DMS153 (cell line): ENCODE measurements around the gene SMPD1.
"Not testable (repeated sequence)": the region's sequence is repeated elsewhere in the genome, so short reads cannot be mapped to it uniquely, and the experiment has no call there.

Experiments used
- DNase-seq: peaks from one replicate; lab custom pipeline; 2025; lab: John Stamatoyannopoulos, UW

Gene SMPD1

DNA sequence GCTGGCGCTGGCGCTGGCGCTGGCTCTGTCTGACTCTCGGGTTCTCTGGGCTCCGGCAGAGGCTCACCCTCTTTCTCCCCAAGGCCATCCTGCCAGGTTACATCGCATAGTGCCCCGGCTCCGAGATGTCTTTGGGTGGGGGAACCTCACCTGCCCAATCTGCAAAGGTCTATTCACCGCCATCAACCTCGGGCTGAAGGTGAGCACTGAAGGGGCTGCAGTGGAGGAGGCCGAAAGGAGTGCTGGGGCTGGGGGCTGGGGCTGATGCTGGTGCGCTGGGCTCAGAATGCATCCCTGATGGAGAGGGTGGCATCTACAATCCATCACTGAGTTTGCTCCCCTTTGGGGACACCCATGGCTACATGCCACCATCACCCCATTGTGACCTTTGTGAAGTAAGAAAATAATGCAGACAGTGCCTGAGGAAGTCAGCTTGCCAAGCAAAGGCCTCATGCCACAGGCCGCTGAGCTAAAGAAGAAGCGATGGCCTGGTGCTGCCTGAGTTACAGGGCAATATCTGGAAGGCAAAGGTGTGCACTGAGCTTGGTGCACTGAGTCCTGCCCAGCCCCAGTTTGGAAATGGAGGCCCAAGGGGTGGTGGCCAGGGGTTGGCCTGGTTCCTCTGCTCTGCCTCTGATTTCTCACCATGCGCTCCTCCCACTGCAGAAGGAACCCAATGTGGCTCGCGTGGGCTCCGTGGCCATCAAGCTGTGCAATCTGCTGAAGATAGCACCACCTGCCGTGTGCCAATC lies 620 bp downstream of the SMPD1 start:
- DNase-seq = no peak

DNA sequence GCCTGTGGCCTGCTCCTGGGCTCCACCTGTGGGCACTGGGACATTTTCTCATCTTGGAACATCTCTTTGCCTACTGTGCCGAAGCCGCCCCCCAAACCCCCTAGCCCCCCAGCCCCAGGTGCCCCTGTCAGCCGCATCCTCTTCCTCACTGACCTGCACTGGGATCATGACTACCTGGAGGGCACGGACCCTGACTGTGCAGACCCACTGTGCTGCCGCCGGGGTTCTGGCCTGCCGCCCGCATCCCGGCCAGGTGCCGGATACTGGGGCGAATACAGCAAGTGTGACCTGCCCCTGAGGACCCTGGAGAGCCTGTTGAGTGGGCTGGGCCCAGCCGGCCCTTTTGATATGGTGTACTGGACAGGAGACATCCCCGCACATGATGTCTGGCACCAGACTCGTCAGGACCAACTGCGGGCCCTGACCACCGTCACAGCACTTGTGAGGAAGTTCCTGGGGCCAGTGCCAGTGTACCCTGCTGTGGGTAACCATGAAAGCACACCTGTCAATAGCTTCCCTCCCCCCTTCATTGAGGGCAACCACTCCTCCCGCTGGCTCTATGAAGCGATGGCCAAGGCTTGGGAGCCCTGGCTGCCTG lies 1.4 kb downstream of the SMPD1 start:
- no peak for DNase-seq

DNA sequence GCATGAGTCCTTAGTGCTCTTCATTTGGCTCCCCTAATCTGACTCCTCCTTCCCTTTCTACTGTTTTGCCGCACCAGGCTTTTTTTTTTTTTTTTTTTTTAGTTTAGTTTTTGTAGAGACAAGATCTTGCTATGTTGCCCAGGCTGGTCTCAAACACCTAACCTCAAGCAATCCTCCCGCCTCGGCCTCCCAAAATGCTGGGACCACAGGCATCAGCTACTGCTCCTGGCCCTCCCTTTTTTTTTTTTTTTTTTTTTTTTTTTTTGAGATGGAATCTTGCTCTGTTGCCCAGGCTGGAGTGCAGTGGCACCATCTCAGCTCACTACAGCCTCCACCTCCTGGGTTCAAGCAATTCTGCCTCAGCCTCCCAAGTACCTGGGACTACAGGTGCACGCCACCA lies 2.0 kb downstream of the SMPD1 start:
- not testable (repeated sequence) for DNase-seq

DNA sequence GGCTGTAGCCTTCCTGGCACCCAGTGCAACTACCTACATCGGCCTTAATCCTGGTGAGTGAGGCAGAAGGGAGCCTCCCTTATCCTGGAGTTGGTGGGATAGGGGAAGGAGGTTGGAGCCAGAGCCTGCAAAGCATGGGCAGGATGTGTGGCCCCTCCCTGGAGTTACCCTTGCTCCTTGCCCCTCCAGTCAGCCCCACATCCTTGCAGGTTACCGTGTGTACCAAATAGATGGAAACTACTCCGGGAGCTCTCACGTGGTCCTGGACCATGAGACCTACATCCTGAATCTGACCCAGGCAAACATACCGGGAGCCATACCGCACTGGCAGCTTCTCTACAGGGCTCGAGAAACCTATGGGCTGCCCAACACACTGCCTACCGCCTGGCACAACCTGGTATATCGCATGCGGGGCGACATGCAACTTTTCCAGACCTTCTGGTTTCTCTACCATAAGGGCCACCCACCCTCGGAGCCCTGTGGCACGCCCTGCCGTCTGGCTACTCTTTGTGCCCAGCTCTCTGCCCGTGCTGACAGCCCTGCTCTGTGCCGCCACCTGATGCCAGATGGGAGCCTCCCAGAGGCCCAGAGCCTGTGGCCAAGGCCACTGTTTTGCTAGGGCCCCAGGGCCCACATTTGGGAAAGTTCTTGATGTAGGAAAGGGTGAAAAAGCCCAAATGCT lies 3.9 kb downstream of the SMPD1 start:
- no peak for DNase-seq

DNA sequence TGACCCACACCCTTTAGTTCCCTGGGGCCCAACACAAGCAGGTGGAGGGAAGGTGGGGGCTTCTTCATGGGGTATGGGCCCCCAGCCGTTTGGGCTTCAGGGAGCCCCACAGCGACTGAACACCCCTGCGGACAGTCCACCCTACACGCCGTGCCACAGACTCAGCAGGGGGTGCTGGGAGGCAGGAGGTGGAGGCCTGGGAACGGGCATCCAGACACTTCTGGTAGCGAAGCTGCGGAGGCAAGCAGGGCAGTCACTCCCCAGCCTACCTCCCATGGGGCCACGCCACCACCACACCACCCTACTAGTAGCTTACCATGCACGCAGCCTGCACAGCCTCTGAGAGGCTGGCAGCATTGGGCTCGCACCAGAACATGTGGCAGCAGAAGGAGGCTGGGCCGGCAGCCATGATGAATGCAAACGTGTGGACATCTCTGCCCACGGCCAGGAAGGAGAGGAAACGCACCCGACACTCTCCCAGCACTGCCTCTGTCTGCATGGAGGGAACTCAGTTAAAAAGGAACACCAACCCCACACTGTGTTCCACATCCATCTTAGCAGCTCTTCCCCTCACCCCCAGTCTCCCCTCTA lies 5.3 kb downstream of the SMPD1 start:
- DNase-seq = no peak

DNA sequence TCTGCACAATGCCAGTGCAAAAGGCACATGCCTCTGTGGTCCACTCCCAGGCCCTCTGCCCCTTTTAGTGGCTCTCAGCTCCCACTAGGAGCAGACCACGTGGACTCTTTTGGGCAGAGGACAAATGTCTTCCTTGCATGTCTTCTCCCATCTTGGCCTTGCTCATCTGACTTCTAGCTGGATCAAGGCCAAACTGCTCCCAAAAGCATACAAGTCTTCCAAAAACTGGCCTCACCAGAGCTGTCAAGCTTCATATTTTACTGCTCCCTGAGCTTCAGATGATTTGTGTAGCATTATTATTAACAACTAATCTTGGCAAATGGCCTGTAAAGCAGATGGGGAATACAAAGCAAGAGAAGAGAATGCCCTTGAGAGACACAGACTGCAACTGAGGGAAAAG lies 6.9 kb downstream of the SMPD1 start:
- no peak for DNase-seq

DNA sequence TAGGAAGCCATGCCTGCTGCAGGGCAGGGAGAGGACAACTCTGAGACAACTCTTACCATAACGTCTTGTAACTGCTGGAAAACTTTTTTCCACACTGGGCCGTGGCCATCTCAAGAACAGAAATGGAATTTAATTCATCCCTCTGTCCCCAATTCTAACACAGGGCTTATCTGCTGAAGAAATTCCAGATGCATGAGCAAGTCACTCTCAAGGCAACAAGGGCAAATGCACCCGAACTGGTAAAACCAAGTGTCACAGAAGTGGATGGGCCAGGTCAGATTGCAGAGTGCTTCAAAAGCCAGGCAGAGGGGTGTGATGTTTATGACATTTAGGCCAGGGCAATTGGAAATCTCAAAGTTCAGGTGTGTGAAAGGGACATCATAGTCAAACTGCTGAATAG lies 7.4 kb downstream of the SMPD1 start:
- DNase-seq = no peak

DNA sequence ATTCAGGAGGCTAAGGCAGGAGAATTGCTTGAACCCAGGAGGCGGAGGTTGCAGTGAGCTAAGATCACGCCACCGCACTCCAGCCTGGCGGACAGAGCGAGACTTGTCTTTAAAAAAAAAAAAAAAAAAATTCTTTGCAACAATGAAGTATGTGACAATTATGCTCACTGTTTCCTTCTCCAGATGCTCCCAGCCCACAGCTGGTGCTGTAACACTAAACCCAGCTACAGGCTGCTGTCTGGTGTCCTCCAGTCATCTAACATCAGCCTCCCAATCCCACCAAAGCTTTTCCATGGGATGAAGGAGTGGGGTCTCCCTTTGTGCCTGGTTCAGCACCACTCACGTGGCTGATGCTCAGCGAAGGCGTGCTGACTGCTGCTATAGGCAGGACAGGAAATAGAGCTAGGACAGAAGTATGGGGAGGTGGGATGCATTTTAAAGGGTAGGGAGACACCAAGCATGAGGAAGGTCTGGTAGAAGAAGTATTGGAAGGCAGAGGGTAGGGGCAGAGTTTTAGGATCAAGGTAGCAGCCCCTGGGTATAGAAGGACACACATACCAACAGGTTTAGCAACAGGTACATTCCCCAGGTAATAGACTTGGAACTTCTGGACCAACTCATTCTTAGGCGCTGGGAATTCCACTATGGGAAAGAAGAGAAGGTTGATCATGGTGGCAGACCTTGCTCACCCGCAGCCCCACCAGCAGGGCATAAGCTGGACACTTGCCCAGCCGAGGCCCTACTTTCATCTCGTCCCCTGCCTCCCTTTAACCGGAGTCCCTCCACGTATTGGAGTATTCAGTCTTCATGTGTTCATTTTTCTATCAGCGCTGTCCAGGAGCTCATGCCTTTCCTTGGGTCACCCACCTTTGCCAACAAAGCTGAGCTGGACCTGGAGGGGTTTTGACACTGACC lies 10.4 kb downstream of the SMPD1 start:
- no peak for DNase-seq

DNA sequence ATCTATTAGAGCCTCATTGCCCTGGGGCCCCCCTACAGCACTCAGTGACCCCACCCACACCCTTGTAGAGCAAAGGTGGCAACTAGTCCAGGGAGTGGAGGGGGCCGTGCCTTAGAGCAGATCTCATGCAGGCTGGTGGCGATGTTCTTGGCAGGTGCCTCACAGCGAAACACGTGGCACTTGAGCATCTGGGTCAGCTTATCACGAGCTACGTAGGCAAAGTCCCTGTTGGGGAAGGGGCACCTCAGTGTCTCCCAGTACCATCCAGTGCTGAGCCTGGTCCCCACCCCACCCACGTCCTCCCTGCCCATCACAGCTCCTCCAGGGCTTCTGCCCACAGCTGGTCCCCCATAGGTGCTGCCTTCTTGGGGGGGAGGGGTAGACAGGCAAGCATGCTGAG lies 11.2 kb downstream of the SMPD1 start:
- DNase-seq = no peak

DNA sequence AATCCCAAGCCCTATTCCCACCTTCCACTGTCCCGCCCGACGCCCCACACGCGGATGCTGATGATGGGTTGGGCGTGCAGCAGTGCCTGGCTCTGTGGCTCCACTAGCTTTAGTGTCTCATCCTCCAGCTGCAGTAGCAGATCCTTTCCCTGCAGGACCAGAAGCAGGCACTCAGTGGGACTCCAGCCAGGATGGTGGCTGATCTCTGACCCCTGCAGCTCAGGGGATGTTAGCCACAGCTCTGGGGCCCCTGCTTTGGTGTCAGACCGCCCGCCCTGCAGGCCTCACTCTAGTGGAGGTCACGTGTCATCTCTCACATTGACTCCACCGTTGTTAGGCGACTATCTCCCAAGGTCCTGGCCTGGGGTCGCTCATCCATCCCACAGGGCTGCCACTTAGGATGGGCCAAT lies 11.8 kb downstream of the SMPD1 start:
- no peak for DNase-seq

DNA sequence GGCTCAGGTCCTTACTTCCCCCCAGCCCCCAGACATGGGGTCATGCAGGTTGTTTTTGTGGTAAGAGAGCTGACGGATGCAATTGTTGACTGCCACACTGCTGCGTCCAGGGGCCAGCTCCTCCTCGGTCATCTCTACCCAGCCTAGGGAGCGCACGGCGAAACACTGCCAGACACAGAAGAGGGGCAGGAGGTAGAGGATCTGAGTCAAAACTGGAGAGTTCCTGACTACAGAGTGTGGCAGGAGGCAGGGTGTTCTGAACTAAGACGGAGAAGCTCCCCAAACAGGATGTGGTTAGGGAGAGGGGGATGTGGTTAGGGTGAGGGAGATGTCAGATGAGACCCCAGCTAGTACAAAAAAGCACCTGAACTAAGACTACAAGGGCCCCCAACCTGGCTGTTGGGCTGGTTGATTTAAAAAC lies 12.3 kb downstream of the SMPD1 start:
- no peak for DNase-seq

DNA sequence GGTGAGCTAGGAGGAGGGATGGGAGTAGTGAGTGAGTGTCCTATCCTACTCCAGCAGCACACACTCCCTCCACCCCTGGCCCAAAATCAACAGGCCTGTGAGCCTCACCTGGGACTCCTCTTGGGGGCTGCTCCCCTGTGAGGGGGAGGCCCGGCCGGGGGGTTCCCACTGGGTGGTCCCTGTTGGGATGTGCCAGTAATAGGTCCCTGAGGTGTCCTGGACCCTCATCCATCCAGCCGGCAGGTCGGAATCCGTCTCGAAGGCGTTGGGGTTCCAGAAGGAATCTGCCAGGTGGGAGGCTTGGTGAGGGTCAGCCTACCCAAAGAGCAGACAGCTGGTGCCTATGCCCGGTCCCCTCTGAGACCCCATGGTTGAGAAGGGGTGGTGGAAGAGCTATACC lies 13.3 kb downstream of the SMPD1 start:
- DNase-seq = no peak

DNA sequence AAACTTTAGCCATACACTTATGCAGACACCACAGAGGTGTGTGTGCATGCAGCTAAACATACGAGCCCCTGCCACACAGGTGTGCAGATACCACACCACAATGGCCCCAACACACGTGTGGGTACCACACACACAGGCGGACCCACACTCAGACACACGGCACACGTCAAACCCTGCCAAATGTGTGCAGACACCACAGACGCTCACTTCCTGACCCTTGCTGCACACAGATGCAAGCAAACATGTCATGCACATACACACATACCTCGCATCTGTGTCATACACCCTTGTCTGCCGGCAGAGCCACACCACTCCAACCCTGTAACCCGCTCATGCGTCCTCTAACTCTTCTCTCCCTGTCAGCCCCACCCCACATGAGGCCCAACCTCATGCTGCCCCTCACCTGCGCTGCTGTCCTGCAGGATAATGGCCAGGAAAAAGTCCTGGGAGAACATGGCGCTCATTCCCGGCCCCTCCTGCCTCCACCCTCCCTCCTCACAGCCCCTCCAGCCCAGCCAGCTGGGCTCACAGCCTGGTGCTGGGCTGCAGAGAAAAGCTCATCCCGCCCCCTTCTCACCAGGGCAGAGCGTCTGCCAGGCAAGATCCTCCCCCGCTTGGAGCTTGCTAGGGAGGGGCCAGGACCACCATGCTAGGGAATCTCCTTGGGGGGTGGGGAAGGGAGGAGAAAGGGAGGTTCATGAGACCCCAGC lies 14.2 kb downstream of the SMPD1 start:
- no peak for DNase-seq

DNA sequence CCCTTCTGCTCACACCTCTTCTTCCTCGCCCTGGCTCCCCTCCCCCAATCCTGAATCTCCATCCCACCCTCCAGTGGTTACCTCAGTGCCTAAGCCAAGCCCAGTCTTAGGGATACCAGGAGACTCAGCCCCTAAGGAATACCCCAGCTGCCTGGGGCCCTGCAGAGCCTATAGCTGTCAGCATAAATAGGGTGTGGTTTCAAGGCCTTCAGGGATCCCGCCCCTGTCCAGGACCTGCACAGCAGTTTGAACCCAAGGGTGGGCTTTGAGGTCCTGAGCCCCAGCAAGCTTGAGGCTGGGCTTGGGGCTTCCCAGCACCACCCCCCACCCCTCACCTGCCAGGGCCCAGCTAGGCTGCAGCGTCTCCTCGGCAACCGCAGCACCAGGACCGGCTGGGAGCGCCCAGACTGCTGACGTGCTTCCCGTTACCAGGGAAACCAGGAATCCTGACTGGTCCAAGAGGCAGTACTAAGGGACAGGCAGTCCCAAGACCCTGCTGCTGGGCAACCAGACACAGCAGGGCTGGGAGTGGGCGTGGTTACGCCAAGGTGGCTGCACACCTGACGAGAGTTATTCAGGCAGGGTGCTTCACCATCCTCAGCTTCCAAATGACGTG lies 14.9 kb downstream of the SMPD1 start:
- no peak for DNase-seq

DNA sequence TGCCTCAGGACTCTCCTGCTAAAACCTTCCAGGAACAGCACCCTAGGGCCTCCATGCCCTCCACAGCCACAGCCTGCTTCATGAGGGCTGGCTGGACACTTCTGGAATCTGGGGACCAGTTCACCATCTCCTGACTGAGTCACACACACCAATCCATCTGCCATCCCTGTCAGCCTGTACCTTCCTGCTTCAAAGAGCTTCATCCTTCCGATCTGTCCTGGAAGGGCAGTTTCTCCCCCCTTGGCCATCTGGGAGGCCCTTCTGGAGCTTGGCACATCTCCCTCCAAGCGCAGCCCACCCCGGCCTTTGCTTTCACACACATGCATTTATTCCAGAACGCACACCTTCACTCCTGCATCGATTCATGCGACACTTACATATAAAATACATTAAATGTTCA lies 15.6 kb downstream of the SMPD1 start:
- DNase-seq = no peak

DNA sequence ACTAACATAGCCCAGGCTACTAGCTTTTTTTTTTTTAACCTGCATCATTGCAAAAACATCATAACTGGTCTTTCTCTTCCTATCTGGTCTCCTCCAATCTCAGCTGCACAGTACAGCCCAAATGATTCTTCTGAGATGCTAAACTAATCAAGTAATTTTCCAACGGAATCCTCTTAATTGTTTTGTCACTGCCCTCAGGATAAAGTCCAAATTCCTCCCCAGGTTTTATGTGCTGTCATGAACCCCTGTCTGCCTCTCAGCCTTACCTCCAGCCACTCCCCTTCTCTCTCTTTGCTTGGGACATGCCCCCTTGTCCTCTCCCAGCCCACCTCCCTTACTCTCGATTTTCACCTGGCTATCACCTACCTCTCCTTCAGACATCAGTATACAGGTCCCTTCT lies 16.1 kb downstream of the SMPD1 start:
- DNase-seq = no peak

DNA sequence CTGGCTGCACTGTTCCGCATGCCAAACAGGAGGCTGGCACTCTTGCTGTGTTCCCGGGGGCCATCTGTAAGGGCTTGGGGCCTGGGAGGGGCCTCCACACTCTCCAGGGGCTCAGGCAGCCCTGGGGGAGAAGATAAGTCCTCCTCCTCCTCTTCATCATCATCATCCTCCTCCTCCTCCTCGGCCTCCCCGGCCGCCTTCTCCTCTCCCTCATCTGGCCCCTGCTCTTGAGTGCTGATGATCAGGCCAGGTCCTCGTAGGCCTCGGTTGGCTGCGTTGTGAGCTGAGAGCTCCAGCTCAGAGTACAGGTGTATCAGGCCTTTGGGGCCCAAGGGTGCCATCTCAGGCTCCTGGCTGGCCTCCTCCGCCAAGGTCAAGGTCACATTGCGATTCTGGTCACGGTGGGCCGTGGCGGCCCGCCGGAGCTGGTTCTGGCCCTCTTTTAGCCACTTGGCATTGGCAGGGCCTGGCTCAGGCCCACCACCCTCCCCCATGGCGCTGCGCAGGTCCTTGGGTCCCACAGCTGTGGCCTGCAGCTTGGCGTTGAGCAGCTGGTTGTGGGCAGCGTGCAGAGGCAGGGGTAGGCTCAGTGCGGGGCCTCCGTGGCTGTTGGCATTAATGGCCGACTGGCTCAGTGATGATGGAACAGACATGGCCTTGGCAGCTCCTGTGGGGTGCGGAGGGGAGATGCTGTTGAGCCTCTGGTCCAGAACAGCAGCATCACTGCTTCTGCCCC lies 20.6 kb downstream of the SMPD1 start:
- DNase-seq = no peak

DNA sequence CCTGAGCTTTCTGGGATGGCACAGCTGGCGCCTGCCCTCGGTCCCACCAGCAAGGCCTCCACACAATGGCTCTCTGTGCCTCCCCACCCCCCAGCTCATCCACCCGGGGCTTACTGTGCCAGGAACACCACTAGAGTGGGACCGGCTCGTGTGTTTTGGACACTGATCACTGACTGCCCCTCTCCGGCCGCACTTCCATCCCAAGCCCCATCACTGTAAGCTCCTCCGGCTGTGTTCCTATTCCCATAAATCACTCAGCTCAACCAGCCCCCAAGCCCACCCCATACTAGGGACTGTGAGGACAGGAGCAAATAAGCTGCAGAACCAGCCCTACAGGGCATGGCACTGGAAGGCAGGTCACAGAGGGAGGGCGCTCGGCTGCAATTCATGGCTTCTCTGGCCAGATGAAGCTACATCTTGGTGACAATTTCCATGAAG lies 21.3 kb downstream of the SMPD1 start:
- no peak for DNase-seq

DNA sequence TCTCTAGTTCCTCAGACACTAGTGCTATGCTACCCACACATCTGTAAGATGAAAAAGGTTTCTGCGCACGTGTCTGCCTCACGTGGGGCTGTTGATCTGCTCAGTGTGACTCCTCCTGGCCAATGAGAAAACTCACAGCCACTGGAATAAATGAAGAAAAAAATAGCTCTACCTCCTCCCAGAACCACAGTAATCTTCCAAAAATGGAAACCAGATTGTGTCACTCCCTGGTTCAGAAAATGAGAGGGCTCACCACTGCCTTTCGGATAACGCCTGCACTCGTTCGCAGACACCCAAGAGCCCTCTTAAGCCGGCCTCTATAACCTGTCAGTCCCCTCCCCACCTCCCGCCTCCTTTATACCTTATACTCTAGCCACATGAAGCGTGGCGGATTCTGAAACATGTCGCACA lies 23.5 kb downstream of the SMPD1 start:
- no peak for DNase-seq

DNA sequence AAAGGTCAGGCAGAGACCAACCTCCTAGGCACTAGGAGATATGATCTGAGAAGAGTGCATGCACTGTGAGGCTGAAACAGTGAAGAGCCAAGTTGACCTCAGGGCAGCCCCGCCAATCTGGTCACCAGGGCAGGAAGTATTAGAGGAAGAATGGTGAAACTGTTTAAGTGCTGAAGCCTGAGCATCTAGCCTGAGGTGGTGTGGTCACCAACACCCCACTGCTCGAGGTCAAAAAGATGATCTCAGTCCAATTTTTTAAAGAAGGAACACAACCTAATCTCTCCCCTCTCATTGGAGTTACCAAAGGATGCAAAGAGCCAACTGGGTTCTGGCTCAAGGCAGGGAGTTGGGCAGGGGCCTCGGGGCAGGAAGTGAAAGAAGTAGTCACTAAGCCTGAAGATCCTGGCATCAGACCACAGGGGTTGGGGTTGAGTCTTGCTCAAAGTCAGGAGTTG lies 24.6 kb downstream of the SMPD1 start:
- DNase-seq = no peak
